ENCODE measurements around the gene ALK.

ALK gene

GRCh38 chr2:29195796-29196195, 725.6 kb downstream of the ALK start:
- DNase-seq (ENCODE audit: low read depth, low spot score), result no peak
- H3K9me3 ChIP-seq (ENCODE audit: insufficient read depth, low read length), result no peaks in the 10 kb centered on the region
- H3K27me3 ChIP-seq (ENCODE audit: insufficient read depth, insufficient read length), result no peaks in the 10 kb centered on the region
- TF ChIP-seq YY1 (IDR thresholded peaks at IDR 0.05; ENCODE audit: insufficient read depth, insufficient read length), result no peak
- no peak for TF ChIP-seq ZNF274 (IDR thresholded peaks at IDR 0.05; ENCODE audit: low read depth, low read length)
- no peak for TF ChIP-seq SUZ12 (IDR thresholded peaks at IDR 0.05; ENCODE audit: extremely low read depth, insufficient read depth, insufficient read length)
- H3K36me3 ChIP-seq (ENCODE audit: insufficient read depth, insufficient read length, low read length), result no peaks in the 10 kb centered on the region
- no peak overlapping the region for H3K9ac ChIP-seq (ENCODE audit: insufficient read length, low read depth)
- no peaks in the 10 kb centered on the region for H3K4me1 ChIP-seq (ENCODE audit: insufficient read depth, insufficient read length)
- no peak overlapping the region for H3K4me3 ChIP-seq (ENCODE audit: insufficient read length, low read depth)

- H3K9me3 ChIP-seq (ENCODE audit: insufficient read depth, low read length), result no peaks in the 10 kb centered on the region
- H3K4me1 ChIP-seq (ENCODE audit: insufficient read depth, insufficient read length), result no peaks in the 10 kb centered on the region
- no peak overlapping the region for H3K9ac ChIP-seq (ENCODE audit: insufficient read length, low read depth)
- H3K4me3 ChIP-seq (ENCODE audit: insufficient read length, low read depth), result no peak overlapping the region
- TF ChIP-seq ZNF274 (IDR thresholded peaks at IDR 0.05; ENCODE audit: low read depth, low read length), result no peak
- TF ChIP-seq SUZ12 (IDR thresholded peaks at IDR 0.05; ENCODE audit: extremely low read depth, insufficient read depth, insufficient read length), result no peak
- TF ChIP-seq YY1 (IDR thresholded peaks at IDR 0.05; ENCODE audit: insufficient read depth, insufficient read length), result no peak
- H3K36me3 ChIP-seq (ENCODE audit: insufficient read depth, insufficient read length, low read length), result no peaks in the 10 kb centered on the region
- H3K27me3 ChIP-seq (ENCODE audit: insufficient read depth, insufficient read length), result no peaks in the 10 kb centered on the region
- no peak for DNase-seq (ENCODE audit: low read depth, low spot score)
Observed at GRCh38 chr2:29193681-29194080, 727.7 kb downstream of the ALK start.

GRCh38 chr2:29193111-29193510, 728.3 kb downstream of the ALK start:
- no peaks in the 10 kb centered on the region for H3K27me3 ChIP-seq (ENCODE audit: insufficient read depth, insufficient read length)
- no peak overlapping the region for H3K4me3 ChIP-seq (ENCODE audit: insufficient read length, low read depth)
- H3K36me3 ChIP-seq (ENCODE audit: insufficient read depth, insufficient read length, low read length), result no peaks in the 10 kb centered on the region
- no peaks in the 10 kb centered on the region for H3K4me1 ChIP-seq (ENCODE audit: insufficient read depth, insufficient read length)
- TF ChIP-seq YY1 (IDR thresholded peaks at IDR 0.05; ENCODE audit: insufficient read depth, insufficient read length), result no peak
- no peaks in the 10 kb centered on the region for H3K9me3 ChIP-seq (ENCODE audit: insufficient read depth, low read length)
- DNase-seq (ENCODE audit: low read depth, low spot score), result no peak
- no peak overlapping the region for H3K9ac ChIP-seq (ENCODE audit: insufficient read length, low read depth)

DNA sequence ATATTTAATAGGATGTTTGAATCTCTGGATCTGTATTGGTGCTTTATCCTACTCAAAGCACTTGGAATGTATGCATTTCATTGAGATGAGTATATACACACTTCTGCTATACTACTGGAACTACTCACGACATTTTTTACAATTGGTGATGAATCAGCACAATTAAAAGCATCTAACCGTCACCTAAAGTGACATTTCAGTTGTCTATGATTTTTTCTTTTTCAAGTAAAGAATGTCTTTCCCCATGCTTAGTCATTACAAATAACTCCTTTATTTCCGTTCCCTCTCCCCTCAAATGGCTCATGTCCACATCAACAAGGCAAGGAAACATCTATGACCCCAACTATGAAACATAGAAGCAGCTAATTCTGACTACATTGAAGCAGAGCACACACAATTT, 728.9 kb downstream of the ALK start:
- Histone ChIP-seq H3K27me3 (ENCODE audit: insufficient read depth, insufficient read length) (no peaks in the 10 kb centered on the region), H3K9ac (ENCODE audit: insufficient read length, low read depth) (no peak overlapping the region), H3K36me3 (ENCODE audit: insufficient read depth, insufficient read length, low read length) (no peaks in the 10 kb centered on the region), H3K4me3 (ENCODE audit: insufficient read length, low read depth) (no peak overlapping the region), H3K9me3 (ENCODE audit: insufficient read depth, low read length) (0 out of 2 replicates have a peak, but pooled peaks cover under 1% of the 10 kb centered on the region), H3K4me1 (ENCODE audit: insufficient read depth, insufficient read length) (no peaks in the 10 kb centered on the region)
- no peak for DNase-seq (ENCODE audit: low read depth, low spot score)
- no peak for TF ChIP-seq YY1 (IDR thresholded peaks at IDR 0.05; ENCODE audit: insufficient read depth, insufficient read length)
- no peak for TF ChIP-seq SUZ12 (IDR thresholded peaks at IDR 0.05; ENCODE audit: extremely low read depth, insufficient read depth, insufficient read length)

DNA sequence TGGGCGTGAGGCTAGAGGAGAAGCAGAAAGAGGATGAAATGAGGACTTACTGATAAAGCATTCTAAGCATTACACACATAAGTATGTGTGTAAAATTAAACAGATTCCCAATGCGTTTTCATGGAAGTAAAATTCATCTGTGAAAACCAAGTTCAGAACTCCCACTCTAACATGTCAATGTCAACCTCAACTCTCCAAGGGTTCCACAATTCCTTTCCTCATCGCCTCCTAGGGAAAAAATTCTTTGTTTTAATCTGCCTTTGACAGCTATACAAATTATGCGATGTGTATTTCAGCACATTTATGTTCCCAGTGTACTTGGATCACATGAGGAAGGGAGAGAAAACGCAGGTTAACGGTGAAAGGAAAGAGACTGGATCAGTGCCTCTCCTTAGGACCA, 729.6 kb downstream of the ALK start:
- peaks cover 5% of the 10 kb centered on the region; the same call in 1 of the 2 replicates for H3K9me3 ChIP-seq (ENCODE audit: insufficient read depth, low read length)
- TF ChIP-seq YY1 (IDR thresholded peaks at IDR 0.05; ENCODE audit: insufficient read depth, insufficient read length), result no peak
- no peak for TF ChIP-seq SUZ12 (IDR thresholded peaks at IDR 0.05; ENCODE audit: extremely low read depth, insufficient read depth, insufficient read length)
- TF ChIP-seq ZNF274 (IDR thresholded peaks at IDR 0.05; ENCODE audit: low read depth, low read length), result no peak
- H3K9ac ChIP-seq (ENCODE audit: insufficient read length, low read depth), result no peak overlapping the region
- no peaks in the 10 kb centered on the region for H3K36me3 ChIP-seq (ENCODE audit: insufficient read depth, insufficient read length, low read length)
- H3K4me1 ChIP-seq (ENCODE audit: insufficient read depth, insufficient read length), result no peaks in the 10 kb centered on the region
- DNase-seq (ENCODE audit: low read depth, low spot score), result no peak
- H3K27me3 ChIP-seq (ENCODE audit: insufficient read depth, insufficient read length), result no peaks in the 10 kb centered on the region
- no peak overlapping the region for H3K4me3 ChIP-seq (ENCODE audit: insufficient read length, low read depth)

DNA sequence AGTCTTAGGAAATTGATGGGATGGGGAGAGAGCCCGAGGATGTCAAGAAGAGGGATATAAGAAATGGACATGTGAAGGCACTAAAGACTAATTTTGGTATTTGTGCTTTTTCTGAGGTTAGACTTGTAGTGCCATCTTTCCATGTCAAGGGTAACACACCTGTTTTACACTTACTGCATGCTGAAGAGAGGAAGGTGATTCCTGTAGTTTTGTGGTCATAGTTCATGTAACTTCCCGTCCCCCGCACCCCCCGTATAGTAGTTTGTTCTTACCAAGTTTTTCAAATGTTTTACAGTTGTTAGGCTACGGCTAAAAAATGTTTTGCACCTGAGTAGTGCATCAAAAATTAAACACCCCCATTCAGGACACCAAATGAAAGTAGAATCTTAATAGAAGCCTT, 732.3 kb downstream of the ALK start:
- no peak for DNase-seq (ENCODE audit: low read depth, low spot score)
- no peak overlapping the region for H3K4me3 ChIP-seq (ENCODE audit: insufficient read length, low read depth)
- TF ChIP-seq ZNF274 (IDR thresholded peaks at IDR 0.05; ENCODE audit: low read depth, low read length) (no peak), SUZ12 (IDR thresholded peaks at IDR 0.05; ENCODE audit: extremely low read depth, insufficient read depth, insufficient read length) (no peak)

DNA sequence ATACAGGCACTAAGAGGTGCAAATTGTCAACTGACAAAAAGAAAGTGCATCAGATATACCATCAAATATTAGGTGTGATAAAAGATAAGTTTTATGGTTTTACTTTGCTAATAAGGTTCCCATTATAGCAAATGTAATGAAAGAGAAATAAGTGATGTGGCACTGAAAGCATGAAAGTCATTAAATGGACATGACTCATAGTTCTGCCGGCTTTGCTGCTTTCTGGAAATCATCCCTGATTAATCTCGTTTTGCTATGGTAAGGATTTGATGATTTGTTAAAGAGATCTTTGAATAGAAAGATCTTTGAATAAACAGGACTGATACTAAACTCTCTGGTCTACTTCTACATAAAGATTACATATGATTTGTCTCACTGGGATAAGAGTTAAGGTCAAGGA, 733.5 kb downstream of the ALK start:
- no peaks in the 10 kb centered on the region for H3K27me3 ChIP-seq (ENCODE audit: insufficient read depth, insufficient read length)
- no peak overlapping the region for H3K4me3 ChIP-seq (ENCODE audit: insufficient read length, low read depth)
- DNase-seq (ENCODE audit: low read depth, low spot score), result no peak
- TF ChIP-seq ZNF274 (IDR thresholded peaks at IDR 0.05; ENCODE audit: low read depth, low read length) (no peak), YY1 (IDR thresholded peaks at IDR 0.05; ENCODE audit: insufficient read depth, insufficient read length) (no peak), SUZ12 (IDR thresholded peaks at IDR 0.05; ENCODE audit: extremely low read depth, insufficient read depth, insufficient read length) (no peak)
- H3K36me3 ChIP-seq (ENCODE audit: insufficient read depth, insufficient read length, low read length), result no peaks in the 10 kb centered on the region
- no peak overlapping the region for H3K9ac ChIP-seq (ENCODE audit: insufficient read length, low read depth)
- no peaks in the 10 kb centered on the region for H3K4me1 ChIP-seq (ENCODE audit: insufficient read depth, insufficient read length)
- H3K9me3 ChIP-seq (ENCODE audit: insufficient read depth, low read length), result peaks cover 5% of the 10 kb centered on the region; the same call in 1 of the 2 replicates

More for the DNA sequence above, 732.3 kb downstream of the ALK start:
- Histone ChIP-seq H3K27me3 (ENCODE audit: insufficient read depth, insufficient read length) (no peaks in the 10 kb centered on the region), H3K4me1 (ENCODE audit: insufficient read depth, insufficient read length) (no peaks in the 10 kb centered on the region), H3K9ac (ENCODE audit: insufficient read length, low read depth) (no peak overlapping the region), H3K36me3 (ENCODE audit: insufficient read depth, insufficient read length, low read length) (no peaks in the 10 kb centered on the region), H3K9me3 (ENCODE audit: insufficient read depth, low read length) (peaks cover 5% of the 10 kb centered on the region; the same call in 1 of the 2 replicates)

DNA sequence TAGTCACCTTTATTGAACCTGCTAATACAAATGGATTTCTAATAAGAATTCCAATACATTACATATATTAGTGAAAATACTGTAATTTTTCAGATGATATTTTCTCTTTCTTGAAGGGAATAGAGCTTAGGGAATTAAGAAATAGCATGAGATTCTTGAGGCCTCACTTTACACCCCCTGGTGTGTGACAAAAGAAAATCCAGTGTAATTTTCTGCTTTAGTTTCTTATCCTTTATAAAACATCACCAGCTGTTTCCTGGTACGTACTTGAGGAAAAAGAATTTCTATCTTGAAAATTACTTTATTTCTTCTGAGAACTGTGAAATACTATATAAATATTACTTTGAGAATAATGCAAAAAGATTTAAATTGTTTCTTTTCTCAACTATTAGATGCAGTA, 734.6 kb downstream of the ALK start:
- Histone ChIP-seq H3K27me3 (ENCODE audit: insufficient read depth, insufficient read length) (no peaks in the 10 kb centered on the region), H3K4me3 (ENCODE audit: insufficient read length, low read depth) (no peak overlapping the region), H3K9me3 (ENCODE audit: insufficient read depth, low read length) (peaks cover 5% of the 10 kb centered on the region; the same call in 1 of the 2 replicates), H3K4me1 (ENCODE audit: insufficient read depth, insufficient read length) (no peaks in the 10 kb centered on the region), H3K36me3 (ENCODE audit: insufficient read depth, insufficient read length, low read length) (no peaks in the 10 kb centered on the region), H3K9ac (ENCODE audit: insufficient read length, low read depth) (no peak overlapping the region)
- no peak for DNase-seq (ENCODE audit: low read depth, low spot score)
- TF ChIP-seq YY1 (IDR thresholded peaks at IDR 0.05; ENCODE audit: insufficient read depth, insufficient read length), result no peak
- no peak for TF ChIP-seq SUZ12 (IDR thresholded peaks at IDR 0.05; ENCODE audit: extremely low read depth, insufficient read depth, insufficient read length)
- no peak for TF ChIP-seq ZNF274 (IDR thresholded peaks at IDR 0.05; ENCODE audit: low read depth, low read length)

Measured in NT2/D1 (cell line).